A549 treated with CORT108297 at 1 μM for 4 hours (cell line): Measurements from ENCODE around the gene CC2D1B. TPM values are rescaled to one million over a fixed set of nuclear protein-coding genes. Genes with fewer than 3 reads are reported as not detected.

Experiments
- total RNA-seq: library from RNA; stranded (reverse); fragments of 200-300 nt; extraction: Qiagen RNA extraction; gene quantifications from 5 replicates; pipeline ENCODE4 v1.2.3, GENCODE V29; 2022

Gene CC2D1B
- total RNA-seq: 14.3 to 18.1 TPM (median 17.8 TPM) in 5 replicates

GRCh38 chr1:52365746-52366516 lies at the start of gene CC2D1B:
TSS of gene CC2D1B (minus strand) at chr1:52366205. CDS start at chr1:52364620, 1,585 bp downstream.

GRCh38 chr1:52404116-52404974 lies 38.3 kb upstream of the CC2D1B start, which contains the start of the genes ORC1 and PRPF38A:
TSS of gene ORC1 (minus strand) at chr1:52404423. CDS start at chr1:52402223, 2,200 bp downstream.
TSS of gene PRPF38A (plus strand) at chr1:52404602. CDS start at chr1:52404750, 148 bp downstream.

Other genes starting within 250 kb of the CC2D1B start
- gene ZFYVE9, start 224.1 kb downstream of the CC2D1B start, total RNA-seq: 6.9 to 9.0 TPM (median 7.1 TPM) in 5 replicates
- 18.0 to 19.7 TPM (median 18.6 TPM) in 5 replicates for gene ORC1, start 38.2 kb upstream of the CC2D1B start, total RNA-seq
- gene PRPF38A, start 38.4 kb upstream of the CC2D1B start, total RNA-seq: 18.1 to 20.2 TPM (median 19.8 TPM) in 5 replicates
- gene TUT4, start 186.9 kb upstream of the CC2D1B start, total RNA-seq: 15.3 to 23.2 TPM (median 16.5 TPM) in 5 replicates
- gene GPX7, start 236.2 kb upstream of the CC2D1B start, total RNA-seq: not detected in 5 replicates